Measurements from ENCODE around the gene C16orf95. TPM values are rescaled to one million over a fixed set of nuclear protein-coding genes. Genes with fewer than 3 reads are reported as not detected.

C16orf95 gene
- total RNA-seq, 4 donors from 2014 or later = 1.4 to 2.5 (median 1.9) TPM

- H3K4me3 ChIP-seq (ENCODE audit: low read depth, poor library complexity, severe bottlenecking) = no peak overlapping the region
- intact Hi-C loops (cut with DNase I; ENCODE audit: low total_unique reads) = no loop called here
- TF ChIP-seq POLR2A (IDR thresholded peaks at IDR 0.05) (no peak), CTCF (IDR thresholded peaks at IDR 0.05) (no peak)
- no peak for DNase-seq (ENCODE audit: low spot score in 2 of 2)
- 67 to 76% methylated on average over 11 of the region's 11 CpGs for WGBS, 2 donors
Measured at GRCh38 chr16:87326151-87326571, 9.0 kb upstream of the C16orf95 start.

GRCh38 chr16:87325423-87325858 lies 8.2 kb upstream of the C16orf95 start:
- DNase-seq (ENCODE audit: low spot score in 2 of 2) = peak in 1 of 2 donors; percentile 76
- TF ChIP-seq CTCF (IDR thresholded peaks at IDR 0.05) = no peak
- no peak for TF ChIP-seq POLR2A (IDR thresholded peaks at IDR 0.05)
- intact Hi-C loops (cut with DNase I; ENCODE audit: low total_unique reads) = loop anchor here (1.0 kb wide), 1 partner anchor 19 kb away; no protein-coding TSS in a partner anchor
- no peak overlapping the region for H3K4me3 ChIP-seq (ENCODE audit: low read depth, poor library complexity, severe bottlenecking)
- WGBS, 2 donors = 57 to 60% methylated on average over 9 to 15 of the region's 15 CpGs

DNA sequence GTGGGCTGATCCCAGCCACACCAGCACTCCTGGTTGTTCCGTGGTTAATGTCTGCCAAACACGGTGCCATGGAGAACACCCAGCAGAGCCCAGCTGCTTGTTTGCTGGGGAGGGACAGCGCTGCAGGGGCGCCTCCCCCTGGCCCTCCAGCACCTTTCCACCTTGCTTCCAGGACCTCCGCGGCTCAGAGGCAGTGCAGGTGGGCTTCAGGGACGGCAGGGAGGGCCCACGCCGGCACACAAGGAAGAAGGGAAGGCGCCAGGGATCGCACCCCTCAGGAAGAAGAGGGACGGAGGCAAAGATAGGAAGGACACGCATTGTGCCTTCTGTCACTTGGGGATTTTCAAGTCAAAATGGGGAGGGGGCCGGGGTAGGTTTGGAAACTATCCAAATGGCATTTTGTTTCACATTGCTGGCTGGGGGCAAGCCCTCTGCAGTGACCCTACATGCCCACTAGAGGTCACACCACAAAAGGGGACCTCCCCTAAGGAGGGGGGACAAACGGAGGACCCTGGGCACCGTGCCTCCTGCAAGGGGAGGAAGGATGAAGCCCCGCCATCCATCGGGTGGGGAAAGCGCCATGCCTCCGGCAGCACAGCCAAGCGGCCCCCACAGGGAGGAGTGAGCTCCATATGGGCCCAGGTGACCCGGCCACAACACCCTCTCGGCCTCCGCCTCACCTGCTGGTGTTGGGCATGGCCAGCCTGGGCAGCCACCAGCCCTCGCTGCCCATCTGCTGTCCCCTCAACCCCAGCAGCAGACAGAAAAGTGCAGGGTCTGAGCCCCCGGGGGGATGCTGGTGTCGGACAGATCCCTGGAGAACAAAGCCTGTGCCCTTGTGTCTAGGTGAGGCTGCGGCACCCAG lies 7.5 kb upstream of the C16orf95 start:
- intact Hi-C loops (cut with DNase I; ENCODE audit: low total_unique reads) = loop anchor here (1.0 kb wide), 1 partner anchor 18 kb away; no protein-coding TSS in a partner anchor

GRCh38 chr16:87323727-87324410 lies 6.7 kb upstream of the C16orf95 start:
- H3K4me3 ChIP-seq (ENCODE audit: low read depth, poor library complexity, severe bottlenecking) = no peak overlapping the region
- intact Hi-C loops (cut with DNase I; ENCODE audit: low total_unique reads) = no loop called here
- DNase-seq (ENCODE audit: low spot score in 2 of 2) = peak in 1 of 2 donors; percentile 81
- 84 to 92% methylated on average over 20 to 21 of the region's 21 CpGs for WGBS, 2 donors
- TF ChIP-seq POLR2A (IDR thresholded peaks at IDR 0.05) (no peak), CTCF (IDR thresholded peaks at IDR 0.05) (no peak)

More for the DNA sequence above, 7.5 kb upstream of the C16orf95 start:
- DNase-seq (ENCODE audit: low spot score in 2 of 2) = peak in 1 of 2 donors; percentile 79
- TF ChIP-seq CTCF (IDR thresholded peaks at IDR 0.05) = no peak
- no peak for TF ChIP-seq POLR2A (IDR thresholded peaks at IDR 0.05)
- 50 to 58% methylated on average over 26 to 28 of the region's 28 CpGs for WGBS, 2 donors
- H3K4me3 ChIP-seq (ENCODE audit: low read depth, poor library complexity, severe bottlenecking) = no peak overlapping the region

DNA sequence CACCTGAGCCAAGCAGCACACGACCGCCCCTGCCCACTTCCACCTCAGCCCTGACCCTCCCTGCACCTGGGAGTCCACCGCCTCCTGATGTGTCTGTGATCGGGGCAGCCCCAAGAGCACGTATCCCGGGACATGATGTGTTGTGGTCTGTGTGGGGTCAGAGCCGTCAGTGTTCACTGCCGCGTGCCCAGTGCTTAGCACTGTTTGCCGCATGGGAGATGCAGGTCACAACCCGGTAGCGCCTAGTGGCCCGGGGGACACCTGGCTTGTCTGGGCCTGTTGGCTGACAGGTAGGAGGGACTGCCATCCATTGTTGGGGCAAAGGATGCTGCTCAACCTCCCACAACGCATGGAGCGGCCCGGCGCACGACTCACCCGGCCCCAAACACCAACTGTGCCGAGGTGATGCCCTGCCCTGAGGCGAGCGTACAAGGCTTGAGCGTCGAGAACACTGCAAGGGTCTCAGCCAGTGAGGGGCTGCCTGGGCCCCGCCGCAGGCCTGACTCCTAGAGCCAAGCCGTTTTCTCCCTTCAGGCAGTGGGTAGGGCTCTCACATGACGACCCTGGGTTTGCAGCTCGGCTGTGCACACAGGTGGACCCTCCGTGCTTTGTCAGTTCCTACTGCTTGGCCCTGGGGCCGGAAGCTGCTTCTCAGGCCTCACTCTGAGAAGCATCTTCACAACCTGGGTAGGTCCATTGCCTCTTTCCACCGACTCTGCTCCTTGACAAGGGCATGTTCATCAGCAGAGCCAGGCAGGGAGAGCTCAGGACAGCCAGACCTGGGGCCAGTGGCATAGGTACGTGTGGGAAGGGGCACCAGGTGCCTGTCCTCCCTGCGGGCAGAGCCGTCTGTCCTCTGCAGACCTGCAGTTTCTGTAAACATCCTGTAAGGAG lies 5.9 kb upstream of the C16orf95 start:
- peak in 1 of 2 donors; percentile 81 for DNase-seq (ENCODE audit: low spot score in 2 of 2)
- intact Hi-C loops (cut with DNase I; ENCODE audit: low total_unique reads) = no loop called here
- WGBS, 2 donors = 73 to 83% methylated on average over 33 to 35 of the region's 35 CpGs
- no peak overlapping the region for H3K4me3 ChIP-seq (ENCODE audit: low read depth, poor library complexity, severe bottlenecking)
- TF ChIP-seq CTCF (IDR thresholded peaks at IDR 0.05) = no peak
- TF ChIP-seq POLR2A (IDR thresholded peaks at IDR 0.05) = no peak

Data from lower leg skin (tissue), 4 donors.